HG03196 (cell line): ENCODE measurements around the gene MED25.

Experiments used
- ATAC-seq: cut with Tn5 transposase; IDR thresholded peaks from one replicate; pipeline ENCODE4 v1.9.1; 2021; ENCODE audit not compliant: unreplicated experiment

Gene MED25

GRCh38 chr19:49798574-49798973 is 19.5 kb upstream of the MED25 start:
- ATAC-seq: no peak

- no peak for ATAC-seq
These were observed 18.8 kb upstream of the MED25 start for GRCh38 chr19:49799271-49799797.

- ATAC-seq: no peak
These were observed 18.2 kb upstream of the MED25 start for GRCh38 chr19:49799798-49800376.

GRCh38 chr19:49800771-49801170 is 17.3 kb upstream of the MED25 start:
- no peak for ATAC-seq

- ATAC-seq: no peak
These were observed 16.6 kb upstream of the MED25 start for GRCh38 chr19:49801401-49801888.

GRCh38 chr19:49801966-49802661 is 16.0 kb upstream of the MED25 start:
- no peak for ATAC-seq

- ATAC-seq: no peak
These were observed 15.1 kb upstream of the MED25 start for GRCh38 chr19:49802836-49803528.

- no peak for ATAC-seq
These were observed 14.6 kb upstream of the MED25 start for GRCh38 chr19:49803529-49803856.

GRCh38 chr19:49805822-49806619 is 12.1 kb upstream of the MED25 start:
- ATAC-seq: no peak

- no peak for ATAC-seq
These were observed 11.5 kb upstream of the MED25 start for GRCh38 chr19:49806620-49806959.

GRCh38 chr19:49807058-49807903 is 10.8 kb upstream of the MED25 start:
- no peak for ATAC-seq

GRCh38 chr19:49807904-49808675 is 10.0 kb upstream of the MED25 start:
- ATAC-seq: no peak

GRCh38 chr19:49808711-49809159 is 9.4 kb upstream of the MED25 start:
- ATAC-seq: no peak

GRCh38 chr19:49809160-49809940 is 8.7 kb upstream of the MED25 start:
- ATAC-seq: no peak

- no peak for ATAC-seq
These were observed 8.1 kb upstream of the MED25 start for GRCh38 chr19:49809941-49810389.

GRCh38 chr19:49811328-49811727 is 6.8 kb upstream of the MED25 start:
- ATAC-seq: no peak

GRCh38 chr19:49812452-49812996 is 5.6 kb upstream of the MED25 start:
- no peak for ATAC-seq
